IMR-90 (cell line): ENCODE results near the gene VEPH1. TPM values are rescaled to one million over a fixed set of nuclear protein-coding genes. Genes with fewer than 3 reads are reported as not detected.

Experiments
- ATAC-seq: fragments of 200-7000 bp; cut with Tn5 transposase; 2 replicates; pipeline ENCODE4 v1.9.1; 2020; ENCODE audit warnings: low read depth, mild to moderate bottlenecking, moderate library complexity
- BruUV-seq: library from RNA; stranded (reverse); fragments of 400-500 nt; replicated peaks from 2 replicates; lab custom pipeline; 2021; lab: Mats Ljungman, UMichigan
- CTCF ChIA-PET: fragments of 300-600 bp; formaldehyde crosslinking; extraction: SDS; loops from one replicate; lab custom pipeline; 2021; ENCODE audit warnings: antibody characterized with exemption; lab: Yijun Ruan, JAX
- POLR2A ChIA-PET: fragments of 300-600 bp; sonication (Branson Sonifier 250); formaldehyde crosslinking; loops from one replicate; lab custom pipeline; 2022; ENCODE audit warnings: antibody characterized with exemption; ENCODE audit not compliant: unreplicated experiment; lab: Charles Lee
- DNase-seq: peaks from one replicate; pipeline ENCODE4 v3.0.0; 2013
- H2AFZ ChIP-seq: replicated peaks from 2 replicates; pipeline ENCODE3; 2013; ENCODE audit warnings: low read length, mild to moderate bottlenecking; ENCODE audit not compliant: poor library complexity
- H2AK5ac ChIP-seq: 2 replicates; pipeline ENCODE4 v1.6.1; 2013; ENCODE audit warnings: low read depth, low read length, inconsistent platforms
- H2AK9ac ChIP-seq: replicated peaks from 2 replicates; pipeline ENCODE3; 2013; ENCODE audit warnings: mild to moderate bottlenecking, low read depth, low read length, moderate library complexity; ENCODE audit not compliant: poor library complexity
- H2BK120ac ChIP-seq: 2 replicates; pipeline ENCODE4 v1.6.1; 2013; ENCODE audit warnings: low read depth, low read length, inconsistent platforms
- H2BK15ac ChIP-seq: 3 replicates; pipeline ENCODE4 v1.6.1; 2013; ENCODE audit warnings: low read depth, low read length, inconsistent platforms
- H2BK20ac ChIP-seq: 2 replicates; pipeline ENCODE4 v1.6.1; 2013; ENCODE audit warnings: low read depth, mild to moderate bottlenecking, inconsistent platforms, low read length, moderate library complexity
- H2BK5ac ChIP-seq: 2 replicates; pipeline ENCODE4 v1.6.1; 2013; ENCODE audit warnings: mild to moderate bottlenecking, low read depth, low read length, inconsistent platforms; ENCODE audit not compliant: poor library complexity, severe bottlenecking
- H3K14ac ChIP-seq: replicated peaks from 2 replicates; pipeline ENCODE4 v1.6.1; 2013; ENCODE audit warnings: low read depth, low read length, inconsistent platforms
- H3K18ac ChIP-seq: 2 replicates; pipeline ENCODE4 v1.6.1; 2013; ENCODE audit warnings: low read depth, low read length, control low read depth
- H3K23ac ChIP-seq: 2 replicates; pipeline ENCODE4 v1.6.1; 2013; ENCODE audit warnings: low read depth, low read length, inconsistent platforms
- H3K27ac ChIP-seq: 2 replicates; pipeline ENCODE4 v1.5.1; 2013; ENCODE audit warnings: mild to moderate bottlenecking, control low read depth, low read length; ENCODE audit not compliant: insufficient read depth
- H3K27me3 ChIP-seq: 2 replicates; pipeline ENCODE4 v1.6.1; 2013; ENCODE audit warnings: low read length; ENCODE audit not compliant: control insufficient read depth, insufficient read depth
- H3K36me3 ChIP-seq: 2 replicates; pipeline ENCODE4 v1.6.1; 2013; ENCODE audit warnings: low read length, mixed read lengths; ENCODE audit not compliant: control insufficient read depth, insufficient read depth
- H3K4ac ChIP-seq: 2 replicates; pipeline ENCODE4 v1.6.1; 2013; ENCODE audit warnings: low read depth, low read length, inconsistent platforms
- H3K4me1 ChIP-seq: 2 replicates; pipeline ENCODE4 v1.6.1; 2013; ENCODE audit warnings: low read length, mixed read lengths; ENCODE audit not compliant: control insufficient read depth, insufficient read depth
- H3K4me2 ChIP-seq: 2 replicates; pipeline ENCODE4 v1.6.1; 2013; ENCODE audit warnings: low read depth, mild to moderate bottlenecking, control low read depth, low read length, moderate library complexity
- H3K4me3 ChIP-seq: 2 replicates; pipeline ENCODE4 v1.5.1; 2013; ENCODE audit warnings: low read depth, mild to moderate bottlenecking, control low read depth, low read length, moderate library complexity; ENCODE audit not compliant: insufficient read depth
- H3K56ac ChIP-seq: 2 replicates; pipeline ENCODE4 v1.6.1; 2013; ENCODE audit warnings: low read length, inconsistent platforms; ENCODE audit not compliant: insufficient read depth; ENCODE audit errors: extremely low read depth
- H3K79me1 ChIP-seq, 2 experiments: 2 replicates each; pipeline ENCODE4 v1.6.1; 2013; ENCODE audit warnings: low read length in 2 of 2, inconsistent platforms in 1 of 2, low read depth in 1 of 2
- H3K9ac ChIP-seq: 2 replicates; pipeline ENCODE4 v1.6.1; 2013; ENCODE audit warnings: low read depth, low read length, control low read depth
- H3K9me1 ChIP-seq: 2 replicates; pipeline ENCODE4 v1.6.1; 2013; ENCODE audit warnings: low read length, inconsistent platforms; ENCODE audit not compliant: insufficient read depth
- H3K9me3 ChIP-seq: 2 replicates; pipeline ENCODE4 v1.6.1; 2013; ENCODE audit warnings: low read length; ENCODE audit not compliant: control insufficient read depth, insufficient read depth
- H4K20me1 ChIP-seq: 2 replicates; pipeline ENCODE4 v1.6.1; 2013; ENCODE audit warnings: low read length, inconsistent platforms; ENCODE audit not compliant: insufficient read depth
- H4K5ac ChIP-seq: 2 replicates; pipeline ENCODE4 v1.6.1; 2013; ENCODE audit warnings: mild to moderate bottlenecking, low read depth, low read length, control low read depth
- H4K8ac ChIP-seq, 2 experiments: 2 replicates each; pipeline ENCODE4 v1.6.1; 2013; ENCODE audit warnings: low read depth in 2 of 2, low read length in 2 of 2, control low read depth in 1 of 2, inconsistent platforms in 1 of 2
- H4K91ac ChIP-seq: 2 replicates; pipeline ENCODE4 v1.6.1; 2013; ENCODE audit warnings: low read depth, low read length, inconsistent platforms; ENCODE audit not compliant: insufficient read depth
- CEBPB ChIP-seq: IDR thresholded peaks from 2 replicates; pipeline ENCODE4 v1.6.1; 2012; ENCODE audit warnings: low read depth, low read length, improper control_type of control experiment
- ELK1 ChIP-seq: fragments of 150-350 bp; IDR thresholded peaks from 2 replicates; pipeline ENCODE4 v1.6.1; 2016; ENCODE audit warnings: low read depth, mild to moderate bottlenecking, low read length, moderate library complexity, borderline replicate concordance
- NFE2L2 ChIP-seq: fragments of 150-350 bp; IDR thresholded peaks from 2 replicates; pipeline ENCODE4 v1.6.1; 2016; ENCODE audit warnings: low read depth, mild to moderate bottlenecking, low read length
- SMC3 ChIP-seq: fragments of 150-350 bp; IDR thresholded peaks from 2 replicates; pipeline ENCODE4 v1.6.1; 2016; ENCODE audit warnings: low read depth, mild to moderate bottlenecking, antibody characterized with exemption, low read length, moderate library complexity
- dilution Hi-C: fragments of 300-500 bp; cut with HindIII; formaldehyde crosslinking; loops from one replicate; pipeline ENCODE4 v1.14.3; 2018; ENCODE audit warnings: low sequenced_read_pairs; ENCODE audit not compliant: unreplicated experiment
- in situ Hi-C: fragments of 300-500 bp; cut with MboI; formaldehyde crosslinking; loops from 3 replicates; pipeline ENCODE4 v1.14.3; 2019; ENCODE audit warnings: low sequenced_read_pairs, inconsistent platforms, mixed read lengths
- intact Hi-C: fragments of 100-400 bp; cut with micrococcal nuclease; formaldehyde crosslinking; loops from 2 replicates; pipeline ENCODE4 v1.10.0; 2022
- polyA plus RNA-seq, 3 experiments: library from polyadenylated mRNA; depleted of rRNA; stranded (reverse); fragments of >200 nt; gene quantifications; 2 replicates each; pipeline ENCODE4 v1.2.3, GENCODE V29; 2012; ENCODE audit warnings: low replicate concordance in 1 of 3
- total RNA-seq: library from RNA; depleted of rRNA; stranded (reverse); fragments of >200 nt; gene quantifications from 2 replicates; pipeline ENCODE4 v1.2.3, GENCODE V29; 2012

The VEPH1 gene
- total and polyA plus RNA-seq, 2 of the 4 experiments (the other 2 are of a cell fraction): 30.5 to 130 TPM

- no peak overlapping the region for H4K8ac ChIP-seq
- no peak overlapping the region for H2BK120ac ChIP-seq
- no peaks in the 10 kb centered on the region for H4K20me1 ChIP-seq
- H2AFZ ChIP-seq: no peak overlapping the region
- no peaks in the 10 kb centered on the region for H3K9me3 ChIP-seq
- H3K9me1 ChIP-seq: peaks cover 14% of the 10 kb centered on the region
- H3K4ac ChIP-seq: no peak overlapping the region
- POLR2A ChIA-PET: no interaction called here
- no peak overlapping the region for H3K4me3 ChIP-seq
- H3K4me2 ChIP-seq: no peak overlapping the region
- ATAC-seq: no peak
- no peak overlapping the region for H2BK20ac ChIP-seq
- no peak overlapping the region for H2BK15ac ChIP-seq
- H4K91ac ChIP-seq: no peak overlapping the region
- no peak overlapping the region for H3K27ac ChIP-seq
- H3K27me3 ChIP-seq: no peaks in the 10 kb centered on the region
- intact Hi-C loops (loop anchor here (5.0 kb wide), 1 partner anchor 43 kb away; no protein-coding TSS in a partner anchor), in situ Hi-C loops (no loop called here), dilution Hi-C loops (no loop called here)
- H3K56ac ChIP-seq: no peak overlapping the region
- no peaks in the 10 kb centered on the region; the same call in 1 of the 2 replicates for H3K4me1 ChIP-seq
- no peak overlapping the region for H3K18ac ChIP-seq
- CTCF ChIA-PET: interaction anchor here (1.0 to 1.5 kb wide), 2 partner anchors 11 to 31 kb away, joined by 3 read pairs; no protein-coding TSS in a partner anchor
- no peak overlapping the region for H3K23ac ChIP-seq
- no peaks in the 10 kb centered on the region for H3K36me3 ChIP-seq
- DNase-seq: no peak
- H2AK9ac ChIP-seq: no peak overlapping the region
- TF ChIP-seq ELK1 (no peak), CEBPB (no peak), SMC3 (no peak), NFE2L2 (no peak)
- peaks cover 0 to 15% of the 10 kb centered on the region in 2 experiments; a peak in 2 of 4 replicates for H3K79me1 ChIP-seq
- H3K9ac ChIP-seq: no peak overlapping the region
- no TSS peak for BruUV-seq
- no peak overlapping the region for H3K14ac ChIP-seq
- no peak overlapping the region for H4K5ac ChIP-seq
- H2BK5ac ChIP-seq: no peak overlapping the region
- H2AK5ac ChIP-seq: no peak overlapping the region
Measured at GRCh38 chr3:157414861-157415260, 88.4 kb downstream of the VEPH1 start.
